Measurements from ENCODE around the gene COL5A1. TPM values are rescaled to one million over a fixed set of nuclear protein-coding genes. Genes with fewer than 3 reads are reported as not detected.

COL5A1 gene
- total RNA-seq, 1 experiment from 2014 or later = 277 TPM

DNA sequence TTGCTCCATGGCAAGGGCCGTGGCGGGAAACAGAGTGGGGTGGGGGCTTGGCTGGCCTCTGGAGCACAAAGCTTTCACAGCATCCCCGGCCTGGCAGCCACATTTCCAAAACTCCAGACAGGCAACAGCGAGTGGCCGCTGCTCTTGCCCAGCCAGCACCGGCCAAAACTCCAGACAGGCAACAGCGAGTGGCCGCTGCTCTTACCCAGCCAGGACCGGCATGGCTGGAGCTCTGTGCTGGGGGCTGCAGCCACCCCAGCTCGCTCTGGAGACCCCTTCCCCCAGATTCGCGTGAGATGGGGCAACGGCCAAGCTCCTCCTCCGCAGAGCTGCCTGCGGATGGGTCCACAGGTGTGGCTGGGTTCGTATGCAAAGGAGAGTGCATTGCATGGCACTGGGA lies 98.5 kb downstream of the COL5A1 start:
- no peak for DNase-seq (ENCODE audit: low read depth)

DNA sequence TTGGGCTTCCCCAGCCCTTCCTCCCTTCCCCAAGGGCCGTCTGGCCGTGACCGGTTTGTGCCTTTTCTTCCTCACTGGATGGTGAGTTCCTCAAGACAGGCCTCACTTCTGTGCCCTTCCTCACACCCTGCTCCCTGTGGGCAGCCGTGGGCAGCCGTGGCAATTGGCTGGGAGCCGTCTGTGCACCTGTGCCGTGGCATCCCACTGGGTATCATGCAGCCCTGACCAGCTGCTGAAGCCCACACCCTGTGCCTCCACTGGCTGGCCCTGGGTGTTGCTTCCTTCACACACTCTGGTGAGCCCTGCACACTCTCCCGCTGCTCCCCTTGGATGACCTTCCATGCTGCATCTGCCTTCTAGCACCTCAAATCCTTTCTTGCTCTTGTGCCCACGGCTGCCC lies 100.2 kb downstream of the COL5A1 start:
- DNase-seq (ENCODE audit: low read depth) = no peak

GRCh38 chr9:134742822-134743535 lies 101.4 kb downstream of the COL5A1 start:
- no peak for DNase-seq (ENCODE audit: low read depth)

GRCh38 chr9:134743853-134744252 lies 102.2 kb downstream of the COL5A1 start:
- DNase-seq (ENCODE audit: low read depth) = peak; percentile 11

GRCh38 chr9:134744385-134745295 lies 103.0 kb downstream of the COL5A1 start:
- DNase-seq (ENCODE audit: low read depth) = no peak

DNA sequence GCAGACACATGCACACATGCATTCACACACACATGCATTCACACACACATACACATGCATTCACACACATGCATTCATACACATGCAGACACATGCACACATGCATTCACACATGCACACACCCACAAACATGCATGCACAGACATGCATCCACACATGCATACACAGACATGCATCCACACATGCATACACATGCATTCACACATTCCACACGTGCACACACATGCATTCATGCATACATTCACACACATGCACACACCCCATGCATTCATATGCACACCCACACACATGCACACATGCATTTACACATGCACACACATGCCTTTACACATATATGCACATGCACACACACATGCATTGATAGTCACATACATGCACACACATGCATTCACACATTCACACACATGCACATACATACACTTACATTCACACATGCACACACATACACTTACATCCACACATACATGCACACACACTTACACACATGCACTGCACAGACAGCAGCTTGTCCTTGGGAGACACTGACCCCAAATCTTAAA lies 106.4 kb downstream of the COL5A1 start:
- DNase-seq (ENCODE audit: low read depth) = no peak

- DNase-seq (ENCODE audit: low read depth) = no peak
These were observed 107.0 kb downstream of the COL5A1 start for GRCh38 chr9:134748591-134748990.

DNA sequence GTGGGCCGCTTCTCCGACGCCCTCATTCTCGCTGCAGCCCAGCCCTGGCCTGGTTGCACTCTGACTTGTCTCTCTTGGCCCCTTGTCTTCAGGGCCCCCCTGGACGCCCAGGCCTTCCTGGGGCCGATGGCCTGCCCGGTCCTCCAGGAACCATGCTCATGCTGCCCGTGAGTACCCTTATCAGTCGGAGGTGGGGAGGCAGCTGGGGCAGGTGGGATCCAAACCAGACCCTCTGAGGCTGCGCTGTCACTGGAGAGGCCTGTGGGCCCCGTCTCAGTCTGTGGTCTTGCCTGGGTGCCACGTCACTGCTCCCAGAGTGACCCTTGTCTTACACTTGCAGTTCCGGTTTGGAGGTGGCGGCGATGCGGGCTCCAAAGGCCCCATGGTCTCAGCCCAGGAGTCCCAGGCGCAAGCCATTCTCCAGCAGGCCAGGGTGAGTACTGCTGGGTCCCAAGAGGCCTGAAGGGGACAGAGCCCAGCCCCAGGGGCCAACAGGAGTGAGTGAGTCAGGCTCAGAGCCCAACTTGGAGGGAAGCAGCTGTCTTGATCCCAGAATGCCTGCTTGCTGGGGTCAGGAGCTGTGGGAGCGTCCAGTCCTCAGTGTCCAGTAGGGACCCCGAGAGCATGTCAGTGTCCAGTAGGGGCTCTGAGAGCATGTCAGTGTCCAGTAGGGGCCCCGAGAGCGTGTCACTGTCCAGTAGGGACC lies 109.0 kb downstream of the COL5A1 start:
- DNase-seq (ENCODE audit: low read depth) = no peak

DNA sequence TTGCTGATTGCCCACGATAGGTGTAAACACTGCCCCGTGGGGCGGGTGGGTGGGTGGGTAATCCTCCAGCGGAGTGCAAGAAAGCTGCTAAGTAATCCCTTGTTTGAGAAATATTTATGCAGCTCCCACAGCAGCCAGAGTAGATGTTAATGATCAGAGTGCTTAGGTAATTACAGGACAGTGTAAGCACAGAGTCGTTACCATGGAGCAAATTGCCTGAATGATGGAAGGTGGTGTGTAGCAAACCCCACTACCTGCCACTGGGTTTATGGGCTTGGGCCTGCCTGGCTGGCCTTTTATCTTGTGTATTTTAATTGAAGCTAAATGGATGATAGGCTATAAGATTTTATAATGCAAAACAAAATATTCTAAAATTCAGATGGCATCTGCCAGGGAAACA lies 110.0 kb downstream of the COL5A1 start:
- no peak for DNase-seq (ENCODE audit: low read depth)

- no peak for DNase-seq (ENCODE audit: low read depth)
These were observed 111.0 kb downstream of the COL5A1 start for GRCh38 chr9:134752471-134753168.

GRCh38 chr9:134753191-134753590 lies 111.6 kb downstream of the COL5A1 start:
- no peak for DNase-seq (ENCODE audit: low read depth)

DNA sequence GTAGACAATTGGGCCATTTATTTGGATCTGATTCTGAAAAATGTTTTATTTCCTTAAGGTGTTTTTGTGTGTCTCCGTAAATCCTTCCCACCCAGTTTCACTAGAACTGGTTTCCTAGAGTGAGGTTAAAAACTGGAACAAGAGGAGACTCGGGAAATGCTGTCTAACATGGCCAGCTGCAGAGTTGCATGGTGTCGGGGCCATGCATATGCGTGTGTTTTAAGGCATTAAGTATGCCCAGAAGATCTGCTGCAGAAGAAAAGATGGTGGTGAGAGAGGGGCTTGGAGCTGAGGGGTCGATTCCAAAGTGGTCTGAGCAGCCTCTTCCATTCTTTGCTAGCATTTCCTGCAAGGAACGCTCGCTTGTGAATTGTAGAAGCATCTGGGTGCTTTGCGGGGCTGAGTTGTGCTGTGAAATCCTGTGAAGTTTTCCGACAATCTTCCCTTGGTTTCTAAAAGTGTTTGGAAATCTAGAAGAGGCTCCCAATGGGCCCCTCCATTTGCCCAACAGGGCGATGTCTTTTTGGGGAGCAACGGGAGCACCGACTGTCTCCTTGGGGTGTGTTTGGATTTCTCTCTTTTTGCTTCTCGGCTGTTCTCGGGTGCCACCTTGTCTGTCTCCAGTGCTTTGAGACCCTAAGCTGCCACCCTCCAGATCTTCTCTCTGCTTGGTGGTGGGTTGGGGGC lies 113.8 kb downstream of the COL5A1 start:
- no peak for DNase-seq (ENCODE audit: low read depth)

GRCh38 chr9:134756098-134756497 lies 114.5 kb downstream of the COL5A1 start:
- no peak for DNase-seq (ENCODE audit: low read depth)

DNA sequence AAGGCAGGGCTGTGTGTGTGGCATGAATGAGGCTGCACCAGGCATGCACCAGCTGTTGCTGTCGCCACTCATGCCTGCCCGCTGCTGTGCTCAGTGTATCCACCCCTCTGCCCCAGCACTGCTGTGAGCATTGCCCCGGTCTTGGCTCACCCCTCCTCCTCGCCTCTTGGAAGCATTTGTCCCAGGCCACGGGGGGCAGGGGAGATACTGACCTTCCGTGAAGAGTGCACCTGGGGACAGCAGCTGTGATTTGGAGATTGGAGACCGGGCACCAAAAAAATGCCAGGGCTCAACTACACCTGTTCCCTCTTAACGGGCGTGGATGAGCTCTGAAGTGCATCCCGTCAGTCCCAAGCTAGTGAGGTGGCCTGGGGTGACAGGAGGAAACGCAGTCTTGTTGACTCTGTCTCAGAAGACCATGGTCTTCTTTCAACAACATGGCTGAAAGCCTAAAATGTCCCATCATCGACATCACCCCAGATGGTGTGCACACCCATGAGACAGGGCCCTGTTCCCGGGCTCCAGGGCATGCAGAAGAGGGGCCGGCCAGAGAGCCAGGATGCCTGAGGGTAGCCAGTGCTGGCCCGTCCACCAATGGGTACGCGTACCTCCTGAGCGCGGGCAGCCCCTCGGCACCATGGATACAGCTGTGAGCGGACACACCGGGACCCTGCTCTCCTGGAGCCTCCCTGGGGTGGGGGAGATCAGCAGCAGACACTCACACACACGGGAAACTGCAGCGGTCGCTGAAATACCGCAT lies 115.8 kb downstream of the COL5A1 start:
- DNase-seq (ENCODE audit: low read depth) = no peak

- peak; percentile 36 for DNase-seq (ENCODE audit: low read depth)
These were observed 117.5 kb downstream of the COL5A1 start for GRCh38 chr9:134758949-134759607.

DNA sequence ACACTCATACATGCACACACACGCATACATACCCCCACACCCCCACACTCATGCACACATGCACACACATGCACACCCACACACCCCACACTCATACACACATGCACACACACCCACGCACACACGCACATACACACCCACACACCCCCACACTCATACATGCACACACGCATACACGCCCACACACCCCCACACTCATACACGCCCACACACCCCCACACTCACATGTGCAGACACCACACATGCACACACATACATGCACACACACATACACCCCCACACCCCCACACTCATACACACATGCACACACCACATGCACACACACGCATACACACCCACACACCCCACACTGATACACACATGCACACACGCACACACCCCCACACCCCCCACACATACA lies 118.3 kb downstream of the COL5A1 start:
- DNase-seq (ENCODE audit: low read depth) = no peak

- DNase-seq (ENCODE audit: low read depth) = no peak
These were observed 119.3 kb downstream of the COL5A1 start for GRCh38 chr9:134760750-134761420.

DNA sequence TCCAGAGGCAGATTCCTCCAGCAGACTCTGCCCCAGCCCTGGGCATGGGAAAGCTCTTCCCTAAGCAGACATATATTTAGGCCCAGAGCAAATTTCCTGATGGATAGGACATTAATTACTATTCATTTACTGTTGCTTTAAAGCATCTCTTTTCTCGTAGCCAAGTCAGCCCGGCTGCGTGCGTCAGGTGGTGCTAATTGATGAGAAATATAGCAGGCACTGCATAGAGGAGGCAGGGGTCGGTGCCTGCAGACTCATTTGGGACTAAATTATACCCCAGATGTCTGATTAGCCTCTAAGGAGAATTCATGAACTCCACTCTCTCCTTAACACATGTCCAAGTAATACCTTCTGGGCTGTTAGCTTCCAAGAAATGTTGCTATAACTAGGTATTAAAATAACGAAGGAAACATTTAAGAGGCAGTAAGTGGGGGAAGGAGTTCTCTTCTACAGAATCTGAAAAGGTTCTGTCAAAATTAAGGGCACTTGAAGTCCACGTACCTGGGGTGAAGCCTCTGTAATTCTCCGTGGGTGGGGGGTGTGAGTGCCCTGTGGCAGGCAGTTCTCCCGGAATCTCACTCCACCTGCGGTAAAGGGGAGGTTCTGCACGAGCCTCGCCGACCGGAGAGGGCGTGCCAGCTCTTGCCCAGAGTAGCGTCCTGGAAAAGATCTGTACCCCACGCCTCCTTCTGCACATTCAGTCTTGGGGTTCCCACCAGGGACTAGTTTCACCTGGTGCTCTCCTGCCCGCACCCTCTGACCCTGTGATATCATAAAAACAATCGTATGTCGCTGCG lies 123.1 kb downstream of the COL5A1 start:
- no peak for DNase-seq (ENCODE audit: low read depth)

Data from M059J (cell line).